K562 (cell line): ENCODE measurements around the gene PRUNE1. TPM values are rescaled to one million over a fixed set of nuclear protein-coding genes. Genes with fewer than 3 reads are reported as not detected.

Source experiments
- CBFA2T3 ChIP-seq: fragments of 450-650 bp; IDR thresholded peaks from 2 replicates; pipeline ENCODE4 v1.6.1; 2017
- CBX2 ChIP-seq: fragments of 200-600 bp; sonication (generic); IDR thresholded peaks from one replicate; pipeline ENCODE4 v1.6.1; 2012; ENCODE audit warnings: mild to moderate bottlenecking, low read length, inconsistent platforms; ENCODE audit not compliant: insufficient read depth, poor library complexity, severe bottlenecking
- CBX8 ChIP-seq: fragments of 200-600 bp; sonication (generic); IDR thresholded peaks from 2 replicates; pipeline ENCODE4 v1.6.1; 2012; ENCODE audit warnings: borderline replicate concordance, mixed run types, low read depth, mild to moderate bottlenecking, moderate library complexity, mixed read lengths, low read length, control low read depth, inconsistent platforms; ENCODE audit not compliant: poor library complexity, severe bottlenecking; ENCODE audit errors: extremely low read depth
- CTCFL ChIP-seq: IDR thresholded peaks from 2 replicates; pipeline ENCODE4 v1.6.1; 2011; ENCODE audit warnings: borderline replicate concordance, low read depth, mild to moderate bottlenecking, moderate library complexity, low read length; ENCODE audit not compliant: insufficient read depth, poor library complexity, severe bottlenecking
- ELK3 ChIP-seq: fragments of 450-650 bp; formaldehyde crosslinking; IDR thresholded peaks from 2 replicates; pipeline ENCODE4 v1.4.0; 2020; ENCODE audit warnings: mild to moderate bottlenecking
- ESRRA ChIP-seq: fragments of 450-650 bp; IDR thresholded peaks from 2 replicates; pipeline ENCODE4 v1.6.1; 2014; ENCODE audit warnings: low read depth, mild to moderate bottlenecking, moderate library complexity, borderline replicate concordance
- FOXP1 ChIP-seq: sonication (generic); formaldehyde crosslinking; IDR thresholded peaks from 2 replicates; pipeline ENCODE4 v1.8.0; 2022; ENCODE audit warnings: mild to moderate bottlenecking, missing genetic modification reagents
- GABPB2 ChIP-seq: fragments of 250-450 bp; sonication (Bioruptor Pico); conservative IDR thresholded peaks from 2 replicates; pipeline ENCODE4 v1.5.1; 2021; ENCODE audit warnings: mild to moderate bottlenecking
- GTF2F1 ChIP-seq: IDR thresholded peaks from 2 replicates; pipeline ENCODE4 v1.6.1; 2011; ENCODE audit warnings: low read depth, low read length, improper control_type of control experiment
- KAT8 ChIP-seq: fragments of 450-650 bp; IDR thresholded peaks from 2 replicates; pipeline ENCODE4 v1.6.1; 2016; ENCODE audit warnings: low read depth, mild to moderate bottlenecking
- MEIS2 ChIP-seq: fragments of 450-650 bp; IDR thresholded peaks from 2 replicates; pipeline ENCODE4 v1.6.1; 2014; ENCODE audit warnings: mild to moderate bottlenecking; ENCODE audit not compliant: partially characterized antibody
- MIER1 ChIP-seq: fragments of 450-650 bp; IDR thresholded peaks from 2 replicates; pipeline ENCODE4 v1.6.1; 2016; ENCODE audit warnings: antibody characterized with exemption, mild to moderate bottlenecking, low read depth
- MITF ChIP-seq: IDR thresholded peaks from 2 replicates; pipeline ENCODE4 v1.6.1; 2014; ENCODE audit warnings: antibody characterized with exemption
- PTRF ChIP-seq: fragments of 450-650 bp; IDR thresholded peaks from 2 replicates; pipeline ENCODE4 v1.6.1; 2016; ENCODE audit warnings: mild to moderate bottlenecking, missing genetic modification characterization, missing compliant biosample characterization
- SIN3B ChIP-seq: fragments of 450-650 bp; IDR thresholded peaks from 2 replicates; pipeline ENCODE4 v1.6.1; 2017; ENCODE audit warnings: low read depth, mild to moderate bottlenecking, moderate library complexity
- SNRNP70 ChIP-seq: fragments of 200-400 bp; formaldehyde crosslinking; optimal IDR thresholded peaks from 2 replicates; pipeline ENCODE3; 2017; ENCODE audit warnings: low read depth, low read length
- SP2 ChIP-seq: IDR thresholded peaks from 2 replicates; pipeline ENCODE4 v1.6.1; 2011; ENCODE audit warnings: mild to moderate bottlenecking, low read depth, low read length, moderate library complexity; ENCODE audit not compliant: poor library complexity, severe bottlenecking; ENCODE audit errors: extremely low read depth
- TBP ChIP-seq: optimal IDR thresholded peaks from 2 replicates; pipeline ENCODE3; 2011; ENCODE audit warnings: low read depth, low read length, improper control_type of control experiment
- TCF15 ChIP-seq: fragments of 250-450 bp; sonication (Bioruptor Pico); IDR thresholded peaks from 2 replicates; pipeline ENCODE4 v1.8.0; 2022; ENCODE audit warnings: moderate library complexity, mild to moderate bottlenecking, inconsistent platforms
- XRCC4 ChIP-seq: IDR thresholded peaks from one replicate; pipeline ENCODE4 v1.6.1; 2011; ENCODE audit not compliant: insufficient read depth, insufficient read length; ENCODE audit errors: extremely low read depth
- ZFP36 ChIP-seq: fragments of 150-350 bp; IDR thresholded peaks from 2 replicates; pipeline ENCODE4 v1.6.1; 2018; ENCODE audit warnings: low read length, low read depth; ENCODE audit not compliant: partially characterized antibody
- ZNF232 ChIP-seq: sonication (generic); formaldehyde crosslinking; IDR thresholded peaks from 2 replicates; pipeline ENCODE4 v1.8.0; 2022; ENCODE audit warnings: mild to moderate bottlenecking, missing genetic modification reagents
- ZNF785 ChIP-seq: fragments of 250-450 bp; sonication (Bioruptor Pico); IDR thresholded peaks from 2 replicates; pipeline ENCODE4 v1.4.0; 2020; ENCODE audit warnings: mild to moderate bottlenecking
- polyA plus RNA-seq, 8 experiments: library from polyadenylated mRNA; depleted of rRNA in 4 of 8; stranded (reverse) in 5 of 8; unstranded in 3 of 8; fragments of >200 nt; fragmentation: Nextera tagmentation in 2 of 8; fragmentation: Illumina TruSeq in 1 of 8; extraction: Ambion mirVana in 2 of 8; extraction: Trizol in 1 of 8; gene quantifications; 2 replicates each; pipeline versions ENCODE4 v1.2.1 to v1.2.3, GENCODE V29; 2011 to 2014; ENCODE audit warnings: inconsistent platforms in 1 of 8, missing spikeins in 1 of 8
- total RNA-seq, 7 experiments: library from RNA; depleted of rRNA in 6 of 7; stranded (reverse); fragments of >200 nt in 6 of 7; fragmentation: Illumina TruSeq in 2 of 7; extraction: Trizol in 2 of 7; gene quantifications; 2 replicates each; pipeline versions ENCODE4 v1.2.1 to v1.2.3, GENCODE V29; 2011 to 2021; ENCODE audit warnings: low replicate concordance in 1 of 7

PRUNE1 gene
- total and polyA plus RNA-seq, 9 of the 15 experiments (the other 6 are each of a cell fraction or from before 2014, with no cell fraction given) = 16.7 to 48.3 (median 26.2) TPM

- no peak for TF ChIP-seq MITF
- no peak for TF ChIP-seq CBFA2T3
- 0 out of 2 replicates have a peak, but pooled peaks have one; percentile 47 for TF ChIP-seq GTF2F1
- no peak for TF ChIP-seq TBP
- TF ChIP-seq ESRRA = no peak
- TF ChIP-seq CBX2 = no peak
- no peak for TF ChIP-seq ZFP36
- no peak for TF ChIP-seq MIER1
- TF ChIP-seq ZNF785 (CRISPR knock-in tag) = no peak
- no peak for TF ChIP-seq SIN3B
- TF ChIP-seq ELK3 (CRISPR knock-in tag) = no peak
- no peak for TF ChIP-seq GABPB2
- no peak for TF ChIP-seq CBX8
- TF ChIP-seq TCF15 (CRISPR knock-in tag) = peak; percentile 36; the same call in 1 of the 2 replicates
- no peak for TF ChIP-seq XRCC4
- TF ChIP-seq SNRNP70 = no peak
- peak; percentile 99 for TF ChIP-seq CTCFL
- TF ChIP-seq SP2 = no peak
- no peak for TF ChIP-seq ZNF232
- TF ChIP-seq MEIS2 = no peak
- TF ChIP-seq PTRF (tag) = no peak
- TF ChIP-seq FOXP1 (CRISPR knock-in tag) = no peak
- no peak for TF ChIP-seq KAT8
These were observed 28.9 kb upstream of the PRUNE1 start (continued) for GRCh38 chr1:150979092-150980056.
